SK-N-SH (cell line): ENCODE results near the gene ZP1. TPM values are rescaled to one million over a fixed set of nuclear protein-coding genes. Genes with fewer than 3 reads are reported as not detected.
A peak's percentile ranks its signal among the peaks of the same experiment; 100 is the strongest.

Experiments
- CTCF ChIA-PET: fragments of 300-600, 350-600 bp; formaldehyde crosslinking; extraction: SDS; loops from one replicate; lab custom pipeline; 2021; lab: Yijun Ruan, JAX
- POLR2A ChIA-PET: fragments of 350-600 bp; sonication (Branson Sonifier 250); formaldehyde crosslinking; extraction: SDS; loops from one replicate; lab custom pipeline; 2020; ENCODE audit warnings: antibody characterized with exemption, inconsistent platforms; lab: Yijun Ruan, JAX
- DNase-seq: peaks from one replicate; pipeline ENCODE4 v3.0.0; 2012
- H2AFZ ChIP-seq: fragments of 200-600 bp; sonication (generic); 2 replicates; pipeline ENCODE4 v1.8.1; 2016; ENCODE audit warnings: antibody characterized with exemption, mild to moderate bottlenecking, low read depth
- H3F3A ChIP-seq: fragments of 200-600 bp; sonication (generic); replicated peaks from 2 replicates; pipeline ENCODE3; 2016; ENCODE audit warnings: antibody characterized with exemption, mild to moderate bottlenecking; ENCODE audit not compliant: insufficient read depth
- H3K27ac ChIP-seq, 2 experiments: fragments of 200-500 bp in 1 of 2; fragments of 200-600 bp in 1 of 2; sonication (Bioruptor generic) in 1 of 2; sonication (generic), shearing (Covaris generic) in 1 of 2; 2 replicates each; pipeline versions ENCODE4 v1.5.1 to v1.6.1; 2014 to 2016; ENCODE audit warnings: low read depth in 2 of 2, inconsistent platforms in 1 of 2, low read length in 1 of 2, mild to moderate bottlenecking in 1 of 2, mixed read lengths in 1 of 2
- H3K27me3 ChIP-seq: fragments of 200-600 bp; sonication (generic), shearing (Covaris generic); 2 replicates; pipeline ENCODE4 v1.6.1; 2016; ENCODE audit warnings: mixed run types; ENCODE audit not compliant: insufficient read depth
- H3K36me3 ChIP-seq, 2 experiments: fragments of 200-500 bp in 1 of 2; fragments of 200-600 bp in 1 of 2; sonication (Bioruptor generic) in 1 of 2; sonication (generic) in 1 of 2; replicated peaks in 1 of 2; 2 replicates each; pipeline versions ENCODE3 to v1.5.1; 2014 to 2016; ENCODE audit warnings: low read length in 1 of 2, mild to moderate bottlenecking in 1 of 2; ENCODE audit not compliant: insufficient read depth in 2 of 2, control insufficient read depth in 1 of 2
- H3K4me1 ChIP-seq, 2 experiments: fragments of 200-500 bp in 1 of 2; fragments of 200-600 bp in 1 of 2; sonication (Bioruptor generic) in 1 of 2; sonication (generic), shearing (Covaris generic) in 1 of 2; 2 replicates each; pipeline versions ENCODE4 v1.5.1 to v1.6.1; 2014 to 2016; ENCODE audit warnings: low read depth in 1 of 2, low read length in 1 of 2, mixed run types in 1 of 2; ENCODE audit not compliant: insufficient read depth in 2 of 2, control insufficient read depth in 1 of 2
- H3K4me2 ChIP-seq: fragments of 200-600 bp; sonication (generic), shearing (Covaris generic); 2 replicates; pipeline ENCODE4 v1.6.1; 2017; ENCODE audit warnings: mixed run types
- H3K4me3 ChIP-seq, 2 experiments: fragments of 200-500 bp in 1 of 2; fragments of 200-600 bp in 1 of 2; sonication (Bioruptor generic) in 1 of 2; sonication (generic), shearing (Covaris generic) in 1 of 2; 2 replicates each; pipeline versions ENCODE4 v1.5.1 to v1.8.1; 2014 to 2016; ENCODE audit warnings: low read depth in 2 of 2, inconsistent platforms in 1 of 2, low read length in 1 of 2, mild to moderate bottlenecking in 1 of 2, mixed read lengths in 1 of 2, moderate library complexity in 1 of 2
- H3K79me2 ChIP-seq: fragments of 200-600 bp; sonication (generic); 2 replicates; pipeline ENCODE4 v1.8.1; 2017; ENCODE audit warnings: mild to moderate bottlenecking; ENCODE audit not compliant: insufficient read depth
- H3K9ac ChIP-seq: fragments of 200-600 bp; sonication (generic); 2 replicates; pipeline ENCODE4 v1.6.1; 2017; ENCODE audit warnings: mixed run types
- H3K9me2 ChIP-seq: fragments of 200-600 bp; sonication (generic); 2 replicates; pipeline ENCODE4 v1.6.1; 2017; ENCODE audit warnings: mixed run types
- H3K9me3 ChIP-seq: fragments of 200-600 bp; sonication (generic); 2 replicates; pipeline ENCODE4 v1.6.1; 2017; ENCODE audit warnings: mixed run types, mild to moderate bottlenecking, moderate library complexity
- H4K20me1 ChIP-seq: fragments of 200-600 bp; sonication (generic); 2 replicates; pipeline ENCODE4 v1.6.1; 2017; ENCODE audit warnings: mild to moderate bottlenecking, mixed run types; ENCODE audit not compliant: insufficient read depth
- CTCF ChIP-seq: fragments of 200-600 bp; sonication (generic); IDR thresholded peaks from 2 replicates; pipeline ENCODE4 v1.6.1; 2017; ENCODE audit warnings: antibody characterized with exemption, mild to moderate bottlenecking, moderate library complexity
- ELF1 ChIP-seq: IDR thresholded peaks from 2 replicates; pipeline ENCODE4 v1.4.0; 2012
- EP300 ChIP-seq, 2 experiments: IDR thresholded peaks; 2 replicates each; pipeline versions ENCODE4 v1.4.0 to v1.6.1; 2012; ENCODE audit warnings: borderline replicate concordance in 1 of 2, low read depth in 1 of 2, low read length in 1 of 2
- MXI1 ChIP-seq: IDR thresholded peaks from 2 replicates; pipeline ENCODE4 v1.6.1; 2012; ENCODE audit warnings: mild to moderate bottlenecking, low read depth, low read length, improper control_type of control experiment
- RAD21 ChIP-seq: IDR thresholded peaks from 2 replicates; pipeline ENCODE4 v1.6.1; 2012; ENCODE audit warnings: mild to moderate bottlenecking, low read length
- SMC3 ChIP-seq: IDR thresholded peaks from 2 replicates; pipeline ENCODE4 v1.6.1; 2012; ENCODE audit warnings: low read depth, low read length, improper control_type of control experiment
- TAF1 ChIP-seq: IDR thresholded peaks from 2 replicates; pipeline ENCODE4 v1.6.1; 2012; ENCODE audit warnings: low read depth, mild to moderate bottlenecking, low read length, moderate library complexity, borderline replicate concordance
- TCF12 ChIP-seq: IDR thresholded peaks from 2 replicates; pipeline ENCODE4 v1.4.0; 2012
- YY1 ChIP-seq: IDR thresholded peaks from 2 replicates; pipeline ENCODE4 v1.4.0; 2012; ENCODE audit warnings: low read depth, mild to moderate bottlenecking
- ZBTB33 ChIP-seq: IDR thresholded peaks from 2 replicates; pipeline ENCODE4 v1.4.0; 2012; ENCODE audit warnings: low read depth, borderline replicate concordance
- WGBS: methylation state at CpG from one replicate; pipeline ENCODE4 v1.1.6; 2017; ENCODE audit warnings: low lambda C conversion rate; 5-methylcytosine and 5-hydroxymethylcytosine counted together
- polyA plus RNA-seq, 3 experiments: library from polyadenylated mRNA; depleted of rRNA; stranded (reverse); fragments of >200 nt; gene quantifications; 2 replicates each; pipeline ENCODE4 v1.2.3, GENCODE V29; 2012

Gene ZP1
- polyA plus RNA-seq, 1 of the 3 experiments (the other 2 are of a cell fraction), result not detected

DNA sequence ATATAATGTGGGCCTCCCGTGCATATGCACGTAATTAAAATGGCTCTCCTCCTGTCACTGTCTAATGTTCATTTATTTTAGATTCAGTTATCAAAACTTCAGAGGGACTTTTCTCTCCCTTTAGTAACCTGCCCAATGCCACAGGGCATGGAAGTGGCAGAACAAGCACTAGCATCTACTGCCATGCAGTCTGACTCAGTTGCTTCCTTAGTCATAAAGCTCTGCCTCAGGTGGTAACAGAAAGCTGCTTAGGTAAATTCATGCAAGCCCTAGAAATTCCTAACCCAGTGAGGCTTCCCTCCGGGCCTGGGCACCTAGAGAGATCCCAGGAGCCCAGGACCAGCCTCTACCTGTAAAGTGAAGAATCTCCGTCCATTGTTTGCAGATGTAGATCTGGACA lies 30.2 kb downstream of the ZP1 start:
- H3K9me3 ChIP-seq, result no peaks in the 10 kb centered on the region
- no peak for DNase-seq
- H3K27ac ChIP-seq, result no peak overlapping the region
- no peak for TF ChIP-seq EP300 (IDR thresholded peaks at IDR 0.05; ENCODE audit: borderline replicate concordance in 1 of 2, low read depth in 1 of 2, low read length in 1 of 2)
- 97% methylated on average over 4 of the region's 4 CpGs for WGBS
- peaks cover 13% of the 10 kb centered on the region for H3F3A ChIP-seq
- peaks cover 84 to 91% of the 10 kb centered on the region in 2 experiments for H3K36me3 ChIP-seq
- H4K20me1 ChIP-seq, result no peaks in the 10 kb centered on the region
- no peak overlapping the region for H3K4me2 ChIP-seq
- POLR2A ChIA-PET, result no interaction called here
- CTCF ChIA-PET, result interaction anchor here (3.1 to 21.9 kb wide), 4 partner anchors 9 to 122 kb away, joined by 16 to 550 read pairs (median 39); partner anchors contain the start of gene CCDC86
- H3K4me3 ChIP-seq, result no peak overlapping the region
- H3K9me2 ChIP-seq, result no peaks in the 10 kb centered on the region
- H3K27me3 ChIP-seq, result no peaks in the 10 kb centered on the region
- H3K9ac ChIP-seq, result no peak overlapping the region
- no peaks in the 10 kb centered on the region for H3K4me1 ChIP-seq
- H3K79me2 ChIP-seq, result peaks cover 6% of the 10 kb centered on the region; the same call in 1 of the 2 replicates
- H2AFZ ChIP-seq, result no peak overlapping the region

DNA sequence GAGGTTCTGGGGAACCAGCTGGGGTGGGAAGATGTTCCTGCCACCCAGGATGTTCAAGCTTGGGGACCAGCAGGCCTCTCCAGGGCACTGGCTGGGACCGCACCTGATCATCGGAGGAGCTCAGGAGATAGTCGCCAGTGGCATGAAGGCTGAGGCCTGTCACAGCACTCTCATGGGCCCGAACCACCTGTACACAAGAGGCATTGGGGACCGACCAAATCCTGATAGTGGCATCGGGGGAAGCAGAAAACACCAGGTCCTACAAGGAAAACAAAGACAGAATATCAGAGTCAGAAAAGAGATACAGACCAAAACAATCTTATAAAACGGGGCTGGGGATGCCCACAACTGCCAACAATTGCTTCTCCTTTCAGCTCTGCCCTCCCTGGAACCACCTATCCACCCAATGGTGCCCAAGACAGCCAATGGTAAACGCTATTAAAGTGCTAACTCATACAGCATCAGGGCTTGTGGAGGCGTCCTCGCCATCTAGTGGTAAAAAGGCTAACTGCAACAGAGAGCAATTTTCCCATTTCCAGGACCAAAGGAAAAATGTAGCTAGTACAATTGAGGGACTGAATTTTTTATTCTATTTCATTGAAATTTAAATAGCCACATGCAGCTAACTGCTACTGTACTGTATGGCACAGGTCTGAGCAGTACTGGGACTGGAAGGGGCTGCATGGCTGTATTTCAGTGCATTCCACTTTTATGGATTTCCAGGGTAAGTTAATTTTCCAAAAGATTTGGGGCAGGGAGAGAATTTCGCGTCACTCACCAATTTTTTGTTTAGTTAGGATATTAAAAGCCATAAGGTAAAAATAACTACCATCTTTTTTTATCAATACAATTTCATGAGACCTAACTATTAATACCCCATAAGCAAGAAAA lies 31.9 kb downstream of the ZP1 start:
- peaks cover 13% of the 10 kb centered on the region for H3F3A ChIP-seq
- H3K36me3 ChIP-seq, result peaks cover 72 to 93% of the 10 kb centered on the region in 2 experiments
- peaks cover 14% of the 10 kb centered on the region for H4K20me1 ChIP-seq
- peaks cover 24% of the 10 kb centered on the region for H3K79me2 ChIP-seq
- TF ChIP-seq CTCF, result peak; percentile 95
- TF ChIP-seq RAD21, result peak; percentile 71
- no peak for TF ChIP-seq TCF12
- TF ChIP-seq SMC3, result peak; percentile 82
- TF ChIP-seq, all 33 proteins: peak for 3
- CTCF ChIA-PET, result interaction anchor here (0.6 to 21.9 kb wide), 40 partner anchors 8 to 288 kb away, joined by 3 to 550 read pairs (median 4); partner anchors contain the start of genes CCDC86, PTGDR2, TMEM109 and TMEM132A
- H3K9me2 ChIP-seq, result no peaks in the 10 kb centered on the region
- H3K4me2 ChIP-seq, result no peak overlapping the region
- H3K27ac ChIP-seq, result no peak overlapping the region
- 59% methylated on average over 12 of the region's 12 CpGs for WGBS
- no peaks in the 10 kb centered on the region for H3K9me3 ChIP-seq
- POLR2A ChIA-PET, result interaction anchor here (1.0 kb wide), 2 partner anchors 10 to 67 kb away, joined by 3 to 4 read pairs; no protein-coding TSS in a partner anchor
- no peak overlapping the region for H3K9ac ChIP-seq
- H3K4me3 ChIP-seq, result no peak overlapping the region; a peak in 1 of 4 replicates
- no peak overlapping the region for H2AFZ ChIP-seq
- peak; percentile 69 for DNase-seq
- peaks cover 0 to 1% of the 10 kb centered on the region in 2 experiments; a peak in 1 of 4 replicates for H3K4me1 ChIP-seq
- H3K27me3 ChIP-seq, result no peaks in the 10 kb centered on the region

GRCh38 chr11:60899977-60900376 lies 32.6 kb downstream of the ZP1 start:
- Histone ChIP-seq H3K4me1 (peaks cover 0 to 8% of the 10 kb centered on the region in 2 experiments; a peak in 2 of 4 replicates), H3K36me3 (peaks cover 66 to 89% of the 10 kb centered on the region in 2 experiments), H3F3A (peaks cover 13% of the 10 kb centered on the region), H3K4me2 (no peak overlapping the region), H3K4me3 (no peak overlapping the region), H3K9me3 (no peaks in the 10 kb centered on the region), H2AFZ (no peak overlapping the region), H3K79me2 (peaks cover 31% of the 10 kb centered on the region), H3K27ac (no peak overlapping the region), H4K20me1 (peaks cover 21% of the 10 kb centered on the region), H3K9me2 (no peaks in the 10 kb centered on the region), H3K27me3 (no peaks in the 10 kb centered on the region), H3K9ac (no peak overlapping the region)
- WGBS, result 80% methylated on average over 4 of the region's 4 CpGs
- DNase-seq, result no peak
- POLR2A ChIA-PET, result interaction anchor here (1.0 kb wide), 2 partner anchors 11 to 68 kb away, joined by 3 to 4 read pairs; no protein-coding TSS in a partner anchor
- CTCF ChIA-PET, result interaction anchor here (0.6 to 21.9 kb wide), 39 partner anchors 8 to 287 kb away, joined by 3 to 550 read pairs (median 6); partner anchors contain the start of genes CCDC86, PTGDR2, TMEM109 and TMEM132A
- TF ChIP-seq TAF1, result no peak
- no peak for TF ChIP-seq ZBTB33
- no peak for TF ChIP-seq ELF1
- TF ChIP-seq EP300 (IDR thresholded peaks at IDR 0.05; ENCODE audit: borderline replicate concordance in 1 of 2, low read depth in 1 of 2, low read length in 1 of 2), result no peak
- no peak for TF ChIP-seq SMC3
- TF ChIP-seq YY1, result no peak
- no peak for TF ChIP-seq MXI1
- TF ChIP-seq, all 33 proteins: peak for 0
